ENCODE data around the gene HEXIM1.

DNA sequence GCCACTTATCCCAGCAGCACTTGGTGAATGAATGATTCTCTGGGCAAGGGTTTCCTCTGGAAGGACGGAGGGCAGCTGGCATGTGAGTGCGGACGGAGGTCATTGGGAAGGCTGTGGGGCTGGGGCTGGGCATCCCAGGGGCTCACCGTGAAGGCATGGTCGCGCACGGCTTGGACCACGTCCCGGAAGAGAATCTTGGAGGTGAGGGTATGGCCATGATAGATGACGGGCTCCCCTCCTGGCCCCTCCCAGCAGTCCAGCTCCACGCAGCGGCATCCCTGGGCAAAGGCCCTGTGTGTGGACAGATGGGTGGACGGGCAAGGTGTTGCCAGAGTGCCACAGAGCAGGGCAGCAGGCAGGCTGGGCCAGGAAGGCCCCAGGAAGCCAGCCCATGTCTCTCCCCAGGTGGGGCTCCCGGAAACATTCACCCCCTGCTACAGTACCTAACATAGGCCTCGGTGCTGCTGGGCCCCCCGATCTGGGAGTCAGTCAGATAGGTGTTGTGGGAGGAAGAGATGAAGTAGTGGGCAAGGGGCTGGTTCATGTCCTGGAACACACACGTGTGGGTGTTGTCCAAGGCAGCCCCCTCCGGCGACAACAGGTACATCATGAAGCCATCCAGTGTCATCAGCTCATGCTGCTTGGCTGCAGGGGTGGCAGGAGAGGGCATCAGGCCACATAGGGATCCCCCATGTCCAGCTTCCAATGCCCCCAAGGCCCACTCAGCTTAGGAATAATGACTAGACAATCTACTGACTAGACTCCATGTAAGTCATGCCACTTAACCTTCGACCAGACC, 30.2 kb upstream of the HEXIM1 start:
- TF ChIP-seq, protein P1, sequence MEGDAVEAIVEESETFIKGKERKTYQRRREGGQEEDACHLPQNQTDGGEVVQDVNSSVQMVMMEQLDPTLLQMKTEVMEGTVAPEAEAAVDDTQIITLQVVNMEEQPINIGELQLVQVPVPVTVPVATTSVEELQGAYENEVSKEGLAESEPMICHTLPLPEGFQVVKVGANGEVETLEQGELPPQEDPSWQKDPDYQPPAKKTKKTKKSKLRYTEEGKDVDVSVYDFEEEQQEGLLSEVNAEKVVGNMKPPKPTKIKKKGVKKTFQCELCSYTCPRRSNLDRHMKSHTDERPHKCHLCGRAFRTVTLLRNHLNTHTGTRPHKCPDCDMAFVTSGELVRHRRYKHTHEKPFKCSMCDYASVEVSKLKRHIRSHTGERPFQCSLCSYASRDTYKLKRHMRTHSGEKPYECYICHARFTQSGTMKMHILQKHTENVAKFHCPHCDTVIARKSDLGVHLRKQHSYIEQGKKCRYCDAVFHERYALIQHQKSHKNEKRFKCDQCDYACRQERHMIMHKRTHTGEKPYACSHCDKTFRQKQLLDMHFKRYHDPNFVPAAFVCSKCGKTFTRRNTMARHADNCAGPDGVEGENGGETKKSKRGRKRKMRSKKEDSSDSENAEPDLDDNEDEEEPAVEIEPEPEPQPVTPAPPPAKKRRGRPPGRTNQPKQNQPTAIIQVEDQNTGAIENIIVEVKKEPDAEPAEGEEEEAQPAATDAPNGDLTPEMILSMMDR (IDR thresholded peaks at IDR 0.05), result no peak
- no peak for TF ChIP-seq NR2C2 (CRISPR knock-in tag; IDR thresholded peaks at IDR 0.05)
- TF ChIP-seq FOXP1 (CRISPR knock-in tag; IDR thresholded peaks at IDR 0.05; ENCODE audit: borderline replicate concordance), result no peak
- no peak for TF ChIP-seq TEAD1 (CRISPR knock-in tag; IDR thresholded peaks at IDR 0.05)
- no peak for TF ChIP-seq E2F1 (CRISPR knock-in tag; IDR thresholded peaks at IDR 0.05)
- no peak for TF ChIP-seq EMX1 (CRISPR knock-in tag; IDR thresholded peaks at IDR 0.05)
- TF ChIP-seq HMGXB4 (CRISPR knock-in tag; IDR thresholded peaks at IDR 0.05), result no peak
- TF ChIP-seq MAX (CRISPR knock-in tag; IDR thresholded peaks at IDR 0.05), result no peak
- TF ChIP-seq CREB1 (CRISPR knock-in tag; IDR thresholded peaks at IDR 0.05), result no peak
- TF ChIP-seq, protein P2, sequence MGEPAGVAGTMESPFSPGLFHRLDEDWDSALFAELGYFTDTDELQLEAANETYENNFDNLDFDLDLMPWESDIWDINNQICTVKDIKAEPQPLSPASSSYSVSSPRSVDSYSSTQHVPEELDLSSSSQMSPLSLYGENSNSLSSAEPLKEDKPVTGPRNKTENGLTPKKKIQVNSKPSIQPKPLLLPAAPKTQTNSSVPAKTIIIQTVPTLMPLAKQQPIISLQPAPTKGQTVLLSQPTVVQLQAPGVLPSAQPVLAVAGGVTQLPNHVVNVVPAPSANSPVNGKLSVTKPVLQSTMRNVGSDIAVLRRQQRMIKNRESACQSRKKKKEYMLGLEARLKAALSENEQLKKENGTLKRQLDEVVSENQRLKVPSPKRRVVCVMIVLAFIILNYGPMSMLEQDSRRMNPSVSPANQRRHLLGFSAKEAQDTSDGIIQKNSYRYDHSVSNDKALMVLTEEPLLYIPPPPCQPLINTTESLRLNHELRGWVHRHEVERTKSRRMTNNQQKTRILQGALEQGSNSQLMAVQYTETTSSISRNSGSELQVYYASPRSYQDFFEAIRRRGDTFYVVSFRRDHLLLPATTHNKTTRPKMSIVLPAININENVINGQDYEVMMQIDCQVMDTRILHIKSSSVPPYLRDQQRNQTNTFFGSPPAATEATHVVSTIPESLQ (CRISPR knock-in tag; IDR thresholded peaks at IDR 0.05), result no peak
- no peak for TF ChIP-seq FOXK1 (CRISPR knock-in tag; IDR thresholded peaks at IDR 0.05)
- TF ChIP-seq AFF4 (CRISPR knock-in tag; IDR thresholded peaks at IDR 0.05; ENCODE audit: borderline replicate concordance), result no peak
